Endodermal cell (in vitro differentiated cells): ENCODE results near the gene MAN2B2. TPM values are rescaled to one million over a fixed set of nuclear protein-coding genes. Genes with fewer than 3 reads are reported as not detected.

Experiments
- DNase-seq: peaks from one replicate; pipeline ENCODE4 v3.0.0-alpha.2; 2017
- H3K27ac ChIP-seq: 2 replicates; pipeline ENCODE4 v1.5.1; 2013; ENCODE audit warnings: mild to moderate bottlenecking, low read depth, low read length, moderate library complexity
- H3K27me3 ChIP-seq: 2 replicates; pipeline ENCODE4 v1.6.1; 2013; ENCODE audit warnings: mild to moderate bottlenecking, low read length, moderate library complexity; ENCODE audit not compliant: insufficient read depth, control insufficient read depth, poor library complexity, severe bottlenecking
- H3K36me3 ChIP-seq: 2 replicates; pipeline ENCODE4 v1.7.0; 2013; ENCODE audit warnings: mild to moderate bottlenecking, low read length, moderate library complexity; ENCODE audit not compliant: control insufficient read depth, insufficient read depth
- H3K4me1 ChIP-seq: one replicate; pipeline ENCODE4 v1.7.0; 2013; ENCODE audit warnings: low read length; ENCODE audit not compliant: control insufficient read depth, insufficient read depth
- H3K4me3 ChIP-seq: 2 replicates; pipeline ENCODE4 v1.5.1; 2013; ENCODE audit warnings: mild to moderate bottlenecking, low read length, moderate library complexity
- H3K9ac ChIP-seq: 2 replicates; pipeline ENCODE4 v1.6.1; 2013; ENCODE audit warnings: mild to moderate bottlenecking, low read length, moderate library complexity; ENCODE audit not compliant: poor library complexity, severe bottlenecking; ENCODE audit errors: extremely low read depth
- H3K9me3 ChIP-seq: 2 replicates; pipeline ENCODE4 v1.6.1; 2013; ENCODE audit warnings: mild to moderate bottlenecking, low read length, moderate library complexity; ENCODE audit not compliant: control insufficient read depth
- H3K27ac Mint-ChIP-seq: 2 replicates; pipeline ENCODE4 v1.8.0; 2020; ENCODE audit warnings: mixed read lengths
- H3K27me3 Mint-ChIP-seq: 2 replicates; pipeline ENCODE4 v1.8.0; 2021; ENCODE audit warnings: mild to moderate bottlenecking, mixed read lengths; ENCODE audit not compliant: insufficient read depth
- H3K36me3 Mint-ChIP-seq: 2 replicates; pipeline ENCODE4 v1.8.0; 2020; ENCODE audit warnings: low read depth, mixed read lengths
- H3K4me1 Mint-ChIP-seq: 2 replicates; pipeline ENCODE4 v1.8.0; 2020; ENCODE audit warnings: mixed read lengths
- H3K4me3 Mint-ChIP-seq: 2 replicates; pipeline ENCODE4 v1.8.0; 2020; ENCODE audit warnings: mild to moderate bottlenecking, moderate library complexity, mixed read lengths
- H3K9me3 Mint-ChIP-seq: 2 replicates; pipeline ENCODE4 v1.8.0; 2020; ENCODE audit warnings: mild to moderate bottlenecking, mixed read lengths
- CTCF ChIP-seq: fragments of 200-600 bp; sonication (generic); conservative IDR thresholded peaks from 2 replicates; pipeline ENCODE4 v1.5.0; 2021; ENCODE audit warnings: antibody characterized with exemption, mild to moderate bottlenecking
- WGBS, 2 experiments: methylation state at CpG; one replicate each; pipeline versions ENCODE4 v1.1.5 to v1.1.7; 2013; ENCODE audit warnings: missing lambda C conversion rate in 2 of 2, mixed read lengths in 1 of 2; ENCODE audit not compliant: insufficient coverage in 1 of 2, insufficient read length in 1 of 2; 5-methylcytosine and 5-hydroxymethylcytosine counted together
- total RNA-seq, 2 donors: library from RNA; stranded (reverse); fragmentation: NEBNext Ultra II Directional in 1 of 2; extraction: Animal tissue kit (Norgen Biotek cat#: 25700) in 1 of 2; gene quantifications; 2 replicates in 1 of 2; 3 replicates in 1 of 2; pipeline ENCODE4 v1.2.1, GENCODE V29; 2021

Gene MAN2B2
- total RNA-seq, 2 donors from 2014 or later = 13.3 to 20.8 TPM

- Histone ChIP-seq H3K27me3 (no peaks in the 10 kb centered on the region), H3K36me3 (peaks cover 16% of the 10 kb centered on the region), H3K9me3 (no peaks in the 10 kb centered on the region), H3K4me3 (no peak overlapping the region), H3K4me1 (no peaks in the 10 kb centered on the region), H3K27ac (no peak overlapping the region), H3K9ac (no peak overlapping the region)
- Mint-ChIP-seq H3K36me3 (peaks cover 60% of the 10 kb centered on the region), H3K27ac (no peak overlapping the region), H3K9me3 (peaks cover 3% of the 10 kb centered on the region), H3K4me3 (no peak overlapping the region), H3K27me3 (no peaks in the 10 kb centered on the region), H3K4me1 (no peaks in the 10 kb centered on the region)
- no peak for DNase-seq
- WGBS, 2 experiments = 89 to 91% methylated on average over 3 to 11 of the region's 11 CpGs
- TF ChIP-seq CTCF = no peak
Observed at GRCh38 chr4:6614701-6615230, 39.8 kb downstream of the MAN2B2 start.

GRCh38 chr4:6616087-6616995, 41.4 kb downstream of the MAN2B2 start:
- H3K9me3 Mint-ChIP-seq = peaks cover 3% of the 10 kb centered on the region
- peaks cover 16% of the 10 kb centered on the region for H3K36me3 ChIP-seq
- DNase-seq = no peak
- WGBS, 2 experiments = 93 to 94% methylated on average over 11 to 18 of the region's 18 CpGs
- no peak for TF ChIP-seq CTCF
- no peaks in the 10 kb centered on the region for H3K4me1 Mint-ChIP-seq
- no peaks in the 10 kb centered on the region for H3K27me3 Mint-ChIP-seq
- H3K27ac ChIP-seq = no peak overlapping the region
- no peak overlapping the region for H3K4me3 ChIP-seq
- H3K27me3 ChIP-seq = no peaks in the 10 kb centered on the region
- no peak overlapping the region for H3K4me3 Mint-ChIP-seq
- H3K4me1 ChIP-seq = no peaks in the 10 kb centered on the region
- H3K9ac ChIP-seq = no peak overlapping the region
- peaks cover 61% of the 10 kb centered on the region for H3K36me3 Mint-ChIP-seq
- no peak overlapping the region for H3K27ac Mint-ChIP-seq
- H3K9me3 ChIP-seq = no peaks in the 10 kb centered on the region

- WGBS, 2 experiments = 93 to 100% methylated on average over 2 to 10 of the region's 10 CpGs
- Histone ChIP-seq H3K9ac (no peak overlapping the region), H3K27me3 (no peaks in the 10 kb centered on the region), H3K36me3 (peaks cover 16% of the 10 kb centered on the region), H3K4me1 (no peaks in the 10 kb centered on the region), H3K4me3 (no peak overlapping the region), H3K9me3 (no peaks in the 10 kb centered on the region), H3K27ac (no peak overlapping the region)
- Mint-ChIP-seq H3K27me3 (no peaks in the 10 kb centered on the region), H3K36me3 (peaks cover 60% of the 10 kb centered on the region), H3K4me3 (no peak overlapping the region), H3K9me3 (peaks cover 3% of the 10 kb centered on the region), H3K27ac (no peak overlapping the region), H3K4me1 (no peaks in the 10 kb centered on the region)
- no peak for DNase-seq
- no peak for TF ChIP-seq CTCF
Observed at GRCh38 chr4:6617246-6617645, 42.3 kb downstream of the MAN2B2 start.
